Stimulated activated effector memory CD8-positive, alpha-beta T cell treated with anti-CD3 and anti-CD28 coated beads, Interleukin-12 subunit alpha, Interleukin-12 subunit beta, amount 100 ng/mL, for 72 hours (primary cell): ENCODE results near the gene KRT80.

Source experiments
- ATAC-seq: fragments of 150-1000 bp; cut with Tn5 transposase; 2 replicates; pipeline ENCODE4 v1.10.0; 2021
- DNase-seq, 2 donors: peaks; one replicate each; pipeline ENCODE4 v3.0.0; 2021 to 2022; ENCODE audit warnings: low spot score in 2 of 2
- H3K27ac Mint-ChIP-seq: one replicate; pipeline ENCODE4 v1.8.0; 2022; ENCODE audit warnings: mild to moderate bottlenecking, mixed read lengths
- H3K36me3 Mint-ChIP-seq: one replicate; pipeline ENCODE4 v1.8.0; 2022; ENCODE audit warnings: mild to moderate bottlenecking, mixed read lengths
- H3K4me1 Mint-ChIP-seq: one replicate; pipeline ENCODE4 v1.8.0; 2022; ENCODE audit warnings: mixed read lengths
- H3K4me3 Mint-ChIP-seq: one replicate; pipeline ENCODE4 v1.8.0; 2022; ENCODE audit warnings: mild to moderate bottlenecking, mixed read lengths
- H3K9me3 Mint-ChIP-seq: one replicate; pipeline ENCODE4 v1.8.0; 2022; ENCODE audit warnings: mixed read lengths

Gene KRT80

GRCh38 chr12:52184813-52185212, 7.0 kb downstream of the KRT80 start:
- Mint-ChIP-seq H3K36me3 (no peaks in the 10 kb centered on the region), H3K9me3 (no peaks in the 10 kb centered on the region), H3K4me3 (no peak overlapping the region), H3K27ac (no peak overlapping the region), H3K4me1 (peaks cover 6% of the 10 kb centered on the region)
- DNase-seq (no peak), ATAC-seq (no peak)

- Mint-ChIP-seq H3K9me3 (no peaks in the 10 kb centered on the region), H3K36me3 (no peaks in the 10 kb centered on the region), H3K27ac (no peak overlapping the region), H3K4me3 (no peak overlapping the region), H3K4me1 (peaks cover 6% of the 10 kb centered on the region)
- no peak for DNase-seq
- ATAC-seq, result no peak
Measured at GRCh38 chr12:52183971-52184370, 7.8 kb downstream of the KRT80 start.

GRCh38 chr12:52183544-52183910, 8.3 kb downstream of the KRT80 start:
- Mint-ChIP-seq H3K9me3 (no peaks in the 10 kb centered on the region), H3K27ac (no peak overlapping the region), H3K36me3 (no peaks in the 10 kb centered on the region), H3K4me1 (peaks cover 6% of the 10 kb centered on the region), H3K4me3 (no peak overlapping the region)
- DNase-seq (no peak), ATAC-seq (no peak)

DNA sequence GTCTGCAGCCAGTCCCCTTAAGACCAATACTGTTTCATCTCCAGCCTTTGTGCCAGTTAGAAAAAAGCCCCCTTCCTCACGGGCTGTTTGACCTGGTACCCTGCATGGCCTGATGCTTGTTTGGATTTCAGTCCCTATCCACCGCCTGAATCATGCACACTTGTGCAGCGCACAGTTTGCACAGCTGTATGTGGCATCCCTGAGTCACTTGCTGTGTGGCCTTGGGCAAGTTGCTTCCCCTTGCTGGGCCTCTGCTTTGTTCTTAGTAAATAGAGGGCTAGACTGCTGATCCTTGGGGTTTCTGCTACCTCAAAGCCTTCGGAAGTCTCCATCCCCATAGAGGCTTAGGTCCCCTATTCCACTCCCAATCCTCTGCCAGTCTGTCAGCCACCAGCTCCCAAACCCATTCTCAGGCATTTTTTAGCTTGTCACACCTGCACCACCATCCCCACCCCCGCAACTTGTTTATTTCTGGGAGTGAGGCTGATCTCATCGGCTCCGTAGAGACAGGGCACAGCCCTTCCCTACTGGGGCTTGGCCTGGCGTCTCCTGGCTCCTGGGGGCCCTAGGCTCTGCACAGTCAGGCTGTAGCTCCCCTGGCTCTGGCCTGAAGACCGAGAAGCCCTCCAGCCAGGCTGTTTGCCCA, 8.8 kb downstream of the KRT80 start:
- no peak for DNase-seq
- no peak for ATAC-seq
- H3K36me3 Mint-ChIP-seq, result no peaks in the 10 kb centered on the region
- H3K4me3 Mint-ChIP-seq, result no peak overlapping the region
- no peak overlapping the region for H3K27ac Mint-ChIP-seq
- H3K4me1 Mint-ChIP-seq, result peaks cover 6% of the 10 kb centered on the region
- H3K9me3 Mint-ChIP-seq, result no peaks in the 10 kb centered on the region

- Mint-ChIP-seq H3K36me3 (no peaks in the 10 kb centered on the region), H3K27ac (no peak overlapping the region), H3K9me3 (no peaks in the 10 kb centered on the region)
Measured at GRCh38 chr12:52182384-52182783, 9.4 kb downstream of the KRT80 start.

DNA sequence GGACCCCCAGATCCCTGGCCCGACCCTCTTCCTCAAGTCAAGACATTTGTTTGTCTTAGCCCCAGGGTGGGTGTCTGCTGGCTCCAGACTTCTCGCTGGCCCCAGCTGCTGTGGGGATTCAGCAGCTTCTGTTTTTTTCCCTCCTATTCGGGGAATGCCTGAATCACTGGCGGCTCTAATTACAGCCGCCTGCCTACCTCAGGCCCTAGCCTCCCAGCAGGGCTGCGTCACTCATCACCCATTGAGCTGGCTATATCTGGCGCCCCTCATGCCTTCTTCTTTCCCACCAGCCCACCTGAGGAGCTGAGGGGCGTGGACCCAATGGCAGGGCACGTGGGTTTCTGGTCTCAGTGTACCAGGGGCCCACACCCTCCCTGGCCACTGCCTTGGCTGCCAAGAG, 10.1 kb downstream of the KRT80 start:
- Mint-ChIP-seq H3K4me3 (no peak overlapping the region), H3K27ac (no peak overlapping the region), H3K36me3 (no peaks in the 10 kb centered on the region), H3K4me1 (peaks cover 6% of the 10 kb centered on the region), H3K9me3 (no peaks in the 10 kb centered on the region)
- no peak for DNase-seq
- no peak for ATAC-seq

More at GRCh38 chr12:52182384-52182783, 9.4 kb downstream of the KRT80 start:
- ATAC-seq (no peak), DNase-seq (no peak)
- Mint-ChIP-seq H3K4me1 (peaks cover 6% of the 10 kb centered on the region), H3K4me3 (no peak overlapping the region)

DNA sequence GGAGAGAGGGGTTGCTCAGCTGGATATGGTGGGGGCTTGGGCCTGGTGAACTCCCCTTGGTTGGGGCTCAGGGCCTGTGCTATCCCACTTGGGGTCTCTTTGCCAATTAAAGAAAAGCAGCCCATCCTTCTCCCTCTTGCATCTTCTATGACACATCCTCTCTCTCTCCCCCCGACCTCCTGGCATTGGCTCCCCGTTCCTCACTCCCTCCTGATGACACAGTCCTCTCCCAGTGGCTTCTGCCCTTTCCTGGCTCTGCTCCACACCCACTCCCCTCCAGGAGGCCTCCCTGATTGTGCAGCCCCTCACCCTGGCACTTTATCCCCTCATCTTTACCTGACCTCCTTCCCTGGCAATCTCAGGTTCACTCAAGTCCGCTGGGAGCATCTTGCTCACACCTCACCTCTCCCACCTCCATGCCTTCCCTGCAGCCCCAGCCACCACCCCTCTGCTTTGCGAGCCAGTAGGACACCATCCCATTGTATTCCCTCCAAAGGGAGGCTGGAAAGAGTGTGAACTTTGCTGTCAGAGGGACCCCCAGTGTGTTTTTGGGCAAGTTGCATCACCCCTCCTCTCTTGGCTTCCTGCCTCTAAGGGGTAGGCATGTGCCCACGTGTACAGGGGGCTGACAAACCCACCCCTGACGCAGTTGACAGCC, 10.7 kb downstream of the KRT80 start:
- Mint-ChIP-seq H3K36me3 (no peaks in the 10 kb centered on the region), H3K9me3 (no peaks in the 10 kb centered on the region), H3K4me1 (peaks cover 6% of the 10 kb centered on the region), H3K27ac (no peak overlapping the region), H3K4me3 (no peak overlapping the region)
- no peak for DNase-seq
- no peak for ATAC-seq

DNA sequence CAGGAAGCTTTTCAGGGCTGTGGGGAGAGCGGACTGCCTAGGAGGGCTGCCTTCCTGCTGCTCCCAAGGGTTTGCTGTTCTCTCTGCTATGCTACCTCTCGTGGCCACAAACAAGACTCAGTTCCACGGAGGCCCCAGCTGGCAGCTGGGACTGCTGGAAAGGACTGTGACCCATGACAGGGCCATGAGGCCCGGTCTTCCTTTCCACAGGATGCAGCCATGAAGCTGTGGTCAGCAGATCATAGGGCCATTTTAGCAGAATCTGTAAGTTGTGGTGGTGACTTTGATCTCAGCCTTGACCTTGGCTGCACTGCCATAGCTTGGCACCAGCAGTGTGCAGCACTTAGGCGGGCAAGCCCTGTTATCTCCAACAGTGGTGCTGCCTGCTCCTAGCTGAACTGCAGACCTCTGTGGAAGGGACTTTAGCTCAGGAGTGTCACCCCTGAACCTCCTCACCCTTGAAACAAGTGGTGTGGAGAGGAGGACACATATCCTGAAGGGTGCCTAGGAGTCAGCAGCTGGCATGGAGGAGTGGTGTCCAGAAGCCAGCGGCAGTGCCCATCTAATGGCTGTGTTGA, 12.3 kb downstream of the KRT80 start:
- Mint-ChIP-seq H3K4me1 (peaks cover under 1% of the 10 kb centered on the region), H3K27ac (no peak overlapping the region), H3K4me3 (no peak overlapping the region), H3K9me3 (no peaks in the 10 kb centered on the region), H3K36me3 (no peaks in the 10 kb centered on the region)
- ATAC-seq (peak; percentile 2), DNase-seq (no peak)

DNA sequence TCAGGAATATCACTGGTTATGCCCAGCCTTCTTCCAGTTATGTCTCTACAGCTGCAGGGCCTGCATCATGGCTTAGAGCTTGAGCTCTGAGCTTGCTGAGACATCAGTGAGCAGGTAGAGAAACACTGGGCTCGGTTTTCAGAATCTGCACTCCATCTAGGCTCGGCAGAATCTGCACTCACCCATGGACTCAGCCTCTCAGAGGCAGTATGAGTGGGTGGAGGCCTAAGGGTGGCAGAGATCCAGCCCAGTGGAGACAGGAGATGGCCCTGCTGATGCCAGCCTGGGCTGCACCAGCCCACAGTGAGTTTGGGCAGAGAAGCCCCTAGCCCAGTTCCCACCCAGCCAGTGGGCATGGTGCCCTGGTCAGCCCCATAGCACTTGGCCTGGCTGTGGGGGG, 12.8 kb downstream of the KRT80 start:
- H3K9me3 Mint-ChIP-seq, result no peaks in the 10 kb centered on the region
- H3K27ac Mint-ChIP-seq, result no peak overlapping the region
- no peak overlapping the region for H3K4me3 Mint-ChIP-seq
- no peaks in the 10 kb centered on the region for H3K36me3 Mint-ChIP-seq
- ATAC-seq (peak; percentile 4), DNase-seq (no peak)
- no peaks in the 10 kb centered on the region for H3K4me1 Mint-ChIP-seq

DNA sequence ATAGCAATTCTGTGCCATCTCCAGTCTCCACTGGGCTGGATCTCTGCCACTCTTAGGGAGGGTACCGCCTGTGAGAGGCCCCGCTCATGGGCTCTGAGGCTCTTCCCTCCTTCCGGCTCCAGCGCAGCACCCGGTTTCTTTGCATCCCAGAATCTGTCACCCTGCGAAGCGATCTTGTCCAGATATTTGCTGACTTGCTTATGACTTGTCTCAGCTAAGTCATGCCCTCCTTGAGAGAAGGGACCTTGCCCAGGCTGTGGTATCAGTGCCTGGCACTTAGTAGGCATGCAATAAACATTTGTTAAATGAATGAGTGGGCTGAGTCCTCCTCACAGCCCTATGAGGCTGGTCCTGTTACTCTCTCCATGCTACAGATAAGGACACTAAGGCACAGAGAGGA, 13.4 kb downstream of the KRT80 start:
- no peaks in the 10 kb centered on the region for H3K9me3 Mint-ChIP-seq
- no peak overlapping the region for H3K4me3 Mint-ChIP-seq
- no peak for ATAC-seq
- H3K4me1 Mint-ChIP-seq, result no peaks in the 10 kb centered on the region
- peak overlapping the region; percentile 63 for H3K27ac Mint-ChIP-seq
- no peaks in the 10 kb centered on the region for H3K36me3 Mint-ChIP-seq
- DNase-seq, result no peak

DNA sequence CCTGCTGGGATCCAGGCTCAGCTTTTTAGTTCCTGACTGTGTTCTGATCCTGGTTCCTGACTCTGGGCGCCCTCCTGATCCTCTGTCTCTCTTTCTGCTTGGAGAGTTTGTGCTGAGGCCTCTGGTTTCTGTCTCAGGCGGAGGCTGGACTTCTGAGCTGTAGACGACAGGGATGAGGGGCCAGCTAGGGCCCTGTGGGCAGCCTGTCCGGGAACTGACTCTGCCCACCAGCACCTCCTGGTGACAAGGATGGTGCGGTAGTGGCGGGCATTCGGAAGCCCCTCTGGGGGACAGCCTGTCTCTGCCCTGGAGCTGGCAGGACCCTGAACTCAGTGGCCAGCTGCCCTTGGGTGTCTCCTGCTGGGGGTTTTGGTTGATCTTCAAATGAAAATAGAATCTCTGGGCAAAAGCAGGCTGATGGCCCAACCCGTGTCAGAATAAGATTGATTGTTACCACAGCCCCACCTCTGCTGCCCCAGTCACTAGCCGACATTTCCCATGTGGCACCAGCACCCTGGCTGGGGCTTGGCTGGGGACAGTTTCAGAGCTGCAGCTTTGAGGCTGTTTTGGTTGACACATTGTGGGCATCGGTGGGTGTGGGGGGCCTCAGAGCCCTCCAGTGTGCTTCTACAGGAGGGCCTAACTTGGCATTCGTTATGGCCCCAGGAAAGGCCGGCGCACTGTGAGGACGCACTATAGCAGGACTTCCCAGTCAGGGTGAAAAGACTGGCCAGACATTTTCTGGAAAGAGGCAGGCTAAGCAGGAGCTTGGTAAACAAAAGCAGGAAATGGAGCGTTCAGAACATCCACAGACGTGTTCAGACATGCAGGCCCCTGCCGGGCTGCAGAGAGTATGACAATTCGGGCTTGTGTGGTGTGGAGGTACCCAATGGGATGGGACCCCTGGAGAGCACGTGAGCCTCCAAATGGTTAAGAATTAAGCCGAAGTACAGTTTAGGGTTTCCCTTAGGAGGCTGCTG, 16.2 kb downstream of the KRT80 start:
- no peak overlapping the region for H3K27ac Mint-ChIP-seq
- ATAC-seq (no peak), DNase-seq (no peak)
- H3K36me3 Mint-ChIP-seq, result no peaks in the 10 kb centered on the region
- no peak overlapping the region for H3K4me3 Mint-ChIP-seq
- H3K4me1 Mint-ChIP-seq, result no peaks in the 10 kb centered on the region
- H3K9me3 Mint-ChIP-seq, result no peaks in the 10 kb centered on the region

DNA sequence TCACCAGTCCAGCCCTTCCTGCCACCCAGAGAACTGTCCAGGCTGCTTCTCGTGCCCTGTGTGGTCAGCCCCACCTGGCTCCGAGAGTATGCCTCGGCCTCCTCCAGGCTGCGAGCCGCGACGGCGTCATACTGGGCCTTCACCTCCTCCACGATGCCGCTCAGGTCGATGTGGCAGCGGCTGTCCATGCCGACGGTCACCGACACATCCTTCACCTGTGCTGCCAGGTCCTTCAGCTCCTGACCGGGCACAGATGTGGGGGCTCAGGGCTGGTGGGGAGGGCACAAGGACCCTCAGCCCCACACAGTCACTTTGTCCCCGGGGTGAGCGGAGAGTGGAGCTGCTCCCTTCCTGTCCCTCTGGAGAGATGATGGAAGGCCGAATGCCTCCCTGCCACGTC, 18.3 kb downstream of the KRT80 start:
- H3K27ac Mint-ChIP-seq, result no peak overlapping the region
- no peak for DNase-seq
- H3K36me3 Mint-ChIP-seq, result no peaks in the 10 kb centered on the region
- no peaks in the 10 kb centered on the region for H3K9me3 Mint-ChIP-seq
- peak; percentile 3 for ATAC-seq
- no peaks in the 10 kb centered on the region for H3K4me1 Mint-ChIP-seq
- H3K4me3 Mint-ChIP-seq, result no peak overlapping the region

DNA sequence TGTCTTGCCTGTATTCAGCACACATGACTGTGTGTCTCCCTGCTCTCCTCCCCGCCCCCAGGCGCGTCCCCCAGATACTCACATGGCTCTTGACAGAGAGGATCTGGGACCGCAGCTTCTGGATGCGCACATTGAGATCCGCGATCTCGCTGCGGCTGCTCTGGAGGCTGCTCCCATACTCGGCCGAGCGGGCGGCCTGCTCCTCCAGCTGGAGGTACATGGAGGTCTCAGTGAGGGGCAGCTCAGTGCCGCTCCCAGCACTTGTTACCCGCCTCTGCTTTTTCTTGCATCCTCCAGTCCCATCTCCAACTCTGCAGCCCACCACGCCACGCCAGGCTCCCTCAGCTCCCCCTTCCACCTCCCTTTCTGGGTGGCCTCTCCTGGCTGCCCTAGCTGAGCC, 18.9 kb downstream of the KRT80 start:
- Mint-ChIP-seq H3K9me3 (no peaks in the 10 kb centered on the region), H3K4me3 (no peak overlapping the region), H3K36me3 (no peaks in the 10 kb centered on the region), H3K4me1 (no peaks in the 10 kb centered on the region), H3K27ac (no peak overlapping the region)
- ATAC-seq (no peak), DNase-seq (no peak)

DNA sequence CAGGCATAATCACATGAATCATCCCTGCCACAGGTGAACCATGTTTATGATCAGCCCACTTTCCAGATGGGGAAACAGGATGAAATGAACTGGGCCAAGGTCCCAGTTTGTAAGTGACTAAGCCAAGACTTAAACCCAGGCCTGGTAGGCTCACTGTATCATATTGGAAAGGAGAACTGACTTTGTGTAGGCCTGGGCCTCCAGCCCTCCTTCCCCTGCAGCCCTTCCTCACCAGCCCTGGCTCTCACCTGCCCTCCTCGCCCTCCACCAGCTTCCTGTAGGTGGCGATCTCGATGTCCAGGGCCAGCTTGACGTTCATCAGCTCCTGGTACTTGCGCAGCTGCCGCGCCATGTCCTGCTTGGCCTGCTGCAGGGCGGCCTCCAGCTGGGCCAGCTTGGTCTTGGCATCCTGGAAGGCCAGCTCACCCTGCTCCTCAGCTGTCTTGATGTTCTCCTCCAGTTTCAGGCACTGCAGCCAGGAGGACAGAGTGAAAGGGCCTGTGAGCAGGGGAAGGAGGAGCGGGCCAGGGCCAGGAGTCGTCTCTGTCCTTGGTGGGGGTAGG, 19.8 kb downstream of the KRT80 start:
- Mint-ChIP-seq H3K27ac (no peak overlapping the region), H3K9me3 (no peaks in the 10 kb centered on the region)
- DNase-seq, result no peak

DNA sequence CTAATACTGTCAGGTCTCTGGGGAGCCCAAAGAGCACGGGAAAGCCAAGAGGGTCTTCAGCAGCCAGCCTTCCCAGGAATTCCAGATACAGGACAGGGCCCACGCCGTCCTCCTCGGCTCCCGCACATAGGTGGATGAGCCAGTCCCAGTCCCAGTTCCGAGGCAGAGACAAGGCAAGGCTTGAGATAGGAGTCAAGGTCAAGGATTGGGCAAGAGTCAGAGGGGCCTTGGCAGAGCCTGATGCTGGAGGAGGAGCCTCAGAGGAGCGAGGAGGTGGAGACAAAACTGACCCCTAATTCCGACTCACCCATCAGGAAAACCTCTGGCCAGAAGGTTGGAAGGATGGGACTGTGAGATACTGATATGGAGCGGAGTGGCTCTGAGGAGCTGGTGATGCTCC, 21.0 kb downstream of the KRT80 start:
- no peak for ATAC-seq
- H3K27ac Mint-ChIP-seq, result peak overlapping the region; percentile 74
- H3K36me3 Mint-ChIP-seq, result no peaks in the 10 kb centered on the region
- no peaks in the 10 kb centered on the region for H3K4me1 Mint-ChIP-seq
- no peak overlapping the region for H3K4me3 Mint-ChIP-seq
- no peak for DNase-seq
- no peaks in the 10 kb centered on the region for H3K9me3 Mint-ChIP-seq

More for the DNA sequence above, 19.8 kb downstream of the KRT80 start:
- Mint-ChIP-seq H3K36me3 (no peaks in the 10 kb centered on the region), H3K4me1 (no peaks in the 10 kb centered on the region), H3K4me3 (no peak overlapping the region)
- no peak for ATAC-seq
